Gastroesophageal sphincter (tissue), 3 donors: ENCODE data around the gene TFDP2.

ENCODE experiments used
- CTCF ChIP-seq, 4 experiments: fragments of 200-600 bp in 2 of 4; fragments of 450-650 bp in 2 of 4; sonication (generic) in 1 of 4; IDR thresholded peaks; one replicate each; pipeline ENCODE4 v1.5.1; 2017 to 2019; ENCODE audit warnings: antibody characterized with exemption in 4 of 4, mild to moderate bottlenecking in 2 of 4, moderate library complexity in 2 of 4
- POLR2AphosphoS5 ChIP-seq: sonication (generic); formaldehyde crosslinking; IDR thresholded peaks from one replicate; pipeline ENCODE4 v1.6.1; 2017; ENCODE audit warnings: antibody characterized with exemption

GRCh38 chr3:141969711-141970110 lies 179.6 kb downstream of the TFDP2 start:
- TF ChIP-seq CTCF (IDR thresholded peaks at IDR 0.05) (no peak), POLR2AphosphoS5 (no peak)
